NCI-H2171 treated with DMSO at 0.1 percent for 48 hours (cell line): ENCODE results near the gene FRS3.
"Not testable (repeated sequence)": the region's sequence is repeated elsewhere in the genome, so short reads cannot be mapped to it uniquely, and the experiment has no call there.

ENCODE experiments used
- DNase-seq: peaks from one replicate; lab custom pipeline; 2025; lab: John Stamatoyannopoulos, UW

Gene FRS3

GRCh38 chr6:41769376-41769775 lies 10.3 kb downstream of the FRS3 start:
- no peak for DNase-seq

DNA sequence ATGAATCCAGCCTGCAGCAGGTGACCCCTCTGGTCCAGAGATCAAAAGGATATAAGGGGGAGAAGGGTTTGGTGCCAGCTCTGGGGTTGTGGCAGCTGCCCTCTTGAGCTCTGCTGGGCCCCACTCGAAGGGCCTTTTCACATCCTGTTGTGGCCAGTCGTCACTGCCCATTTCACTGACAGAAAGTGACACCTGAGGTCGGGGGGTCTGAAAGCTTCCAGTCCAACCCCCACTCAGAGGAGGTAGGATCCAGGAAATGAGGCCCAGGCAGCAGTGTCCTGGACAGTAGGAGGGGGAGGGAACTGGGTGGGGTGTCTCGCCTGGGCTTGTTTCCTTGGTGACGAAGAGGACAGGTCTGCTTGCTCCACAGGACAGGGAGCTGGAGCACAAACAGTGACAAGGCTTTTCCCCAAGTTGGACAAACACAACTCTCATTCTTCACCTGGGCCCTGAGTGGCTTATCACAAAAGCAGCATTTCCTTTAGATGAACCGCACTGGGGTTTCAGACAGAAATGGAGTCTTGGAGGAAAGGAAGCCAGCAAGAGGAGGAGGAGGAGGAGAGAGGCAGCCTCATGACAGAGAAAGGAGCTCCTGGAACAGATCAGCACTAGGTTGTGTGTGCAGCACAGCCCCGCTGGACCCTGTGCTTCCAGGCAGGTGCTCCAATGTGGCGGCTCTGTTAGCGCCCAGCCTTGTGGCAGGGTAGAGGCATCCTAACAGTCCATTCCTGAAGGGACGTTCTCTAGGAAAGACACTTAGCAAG lies 11.0 kb downstream of the FRS3 start:
- no peak for DNase-seq

GRCh38 chr6:41767112-41767833 lies 12.4 kb downstream of the FRS3 start:
- DNase-seq = no peak

DNA sequence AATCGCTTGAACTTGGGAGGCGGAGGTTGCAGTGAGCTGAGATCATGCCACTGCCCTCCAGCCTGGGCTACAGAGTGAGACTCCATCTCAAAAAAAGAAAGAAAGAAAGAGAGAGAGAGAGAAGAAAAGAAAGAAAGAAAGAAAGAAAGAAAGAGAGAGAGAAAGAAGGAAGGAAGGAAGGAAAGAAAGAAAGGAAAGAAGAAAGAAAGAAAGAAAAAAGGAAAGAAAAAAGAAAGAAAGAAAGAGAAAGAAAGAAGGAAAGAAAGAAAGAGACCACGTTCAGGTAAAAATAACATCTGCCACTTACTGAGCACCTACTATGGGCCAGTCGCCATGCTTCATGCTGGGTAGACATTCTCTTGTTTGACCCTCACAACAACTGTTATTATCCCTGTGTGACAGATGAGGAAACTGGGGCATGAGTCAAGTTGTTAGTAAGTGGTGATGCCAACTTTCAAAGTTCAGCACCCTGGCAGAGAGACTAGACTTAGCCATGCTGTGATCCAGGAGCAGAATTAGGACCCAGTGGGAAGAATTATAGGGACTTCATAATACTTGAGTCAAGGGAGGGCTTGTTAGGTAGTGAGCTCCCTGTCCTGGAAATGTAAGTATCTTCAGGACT lies 13.5 kb downstream of the FRS3 start:
- not testable (repeated sequence) for DNase-seq

DNA sequence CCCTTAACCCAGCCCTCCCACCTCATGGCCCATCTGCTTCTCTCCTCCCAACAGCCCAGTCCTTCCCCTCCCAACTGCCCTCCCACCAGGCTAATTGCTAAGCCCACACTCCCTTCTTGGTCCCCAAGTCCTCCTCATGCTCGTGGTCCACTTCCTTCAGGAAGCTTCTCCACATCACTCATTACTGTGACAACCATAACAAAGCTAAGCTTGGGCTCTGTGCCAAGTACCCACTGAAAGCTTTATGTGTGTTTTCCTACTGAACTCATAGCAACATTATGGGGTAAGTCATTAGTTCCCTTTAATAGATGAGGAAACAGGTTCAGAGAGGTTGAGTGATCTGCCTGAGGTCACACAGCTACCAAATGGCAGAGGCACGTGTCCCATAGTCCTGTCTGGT lies 16.2 kb downstream of the FRS3 start:
- no peak for DNase-seq

DNA sequence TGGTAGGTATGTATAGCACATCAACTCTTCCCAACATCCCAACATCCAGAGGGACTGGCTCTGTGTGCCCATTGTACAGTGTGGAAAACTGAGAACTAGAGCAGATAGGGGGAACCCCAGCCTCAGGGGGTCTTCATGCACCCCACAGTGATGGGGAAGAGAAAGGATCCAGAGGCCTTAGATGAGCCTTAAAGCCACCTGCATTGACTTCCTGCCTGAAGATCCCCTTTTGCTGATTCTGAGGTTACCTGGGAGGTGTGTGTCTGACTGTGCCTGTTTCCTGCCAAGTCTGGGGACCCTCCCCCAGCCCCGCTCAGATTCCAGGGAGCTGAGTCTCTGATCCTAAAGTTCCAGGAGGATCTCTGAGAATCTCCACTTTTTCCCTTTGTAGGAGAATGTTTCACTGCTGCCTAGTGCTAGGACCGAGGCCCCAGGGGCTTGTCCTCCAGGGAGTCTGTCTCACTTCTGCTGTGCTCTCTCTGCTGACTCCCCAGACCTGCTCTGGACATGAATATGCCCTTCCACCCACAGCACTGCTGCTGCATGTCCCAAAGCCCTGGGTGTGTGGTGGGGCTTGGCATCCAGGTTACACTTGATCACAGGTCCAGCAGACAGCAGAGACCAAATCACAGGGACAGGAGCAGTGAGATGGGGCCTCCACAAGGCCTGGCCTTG lies 19.7 kb downstream of the FRS3 start:
- DNase-seq = no peak

DNA sequence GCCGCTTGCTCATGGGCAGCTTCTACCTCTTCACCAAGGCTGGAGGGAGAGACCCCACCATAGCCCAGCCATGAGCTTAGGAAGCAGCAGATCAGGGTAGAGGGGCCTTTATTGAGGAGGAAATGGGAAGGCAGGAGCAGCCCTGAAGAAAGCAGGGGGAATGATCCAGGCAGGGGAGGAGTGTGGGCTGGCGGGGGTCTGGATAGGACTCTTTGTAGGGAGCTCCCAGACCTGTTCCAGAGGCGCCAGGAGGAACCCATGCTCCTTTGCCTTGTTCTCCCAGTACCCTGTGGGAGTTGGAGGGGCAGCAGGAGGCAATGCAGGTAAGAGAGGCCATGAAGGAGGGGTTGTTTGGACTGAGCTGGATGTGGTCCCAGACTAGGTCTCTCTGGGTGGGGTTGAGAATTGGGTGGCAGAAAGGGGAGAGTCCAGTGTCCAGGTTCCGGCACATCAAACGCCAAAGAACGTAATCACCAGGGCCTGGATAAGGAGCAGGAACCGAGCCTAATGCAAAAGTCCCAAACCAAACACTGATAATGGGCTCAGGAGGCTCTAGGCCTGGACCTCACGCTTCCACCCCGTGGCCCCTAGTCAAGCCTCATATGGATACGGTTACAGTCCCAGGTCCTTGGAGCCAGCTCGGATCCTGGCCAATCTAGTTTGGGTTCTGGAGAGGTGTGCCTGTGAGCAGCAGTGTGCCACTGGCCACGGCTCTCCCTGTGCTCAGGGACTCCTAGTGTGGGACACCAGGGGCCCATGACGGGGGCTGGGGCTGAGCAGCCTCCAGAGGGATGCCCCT lies 20.4 kb downstream of the FRS3 start:
- DNase-seq = no peak

DNA sequence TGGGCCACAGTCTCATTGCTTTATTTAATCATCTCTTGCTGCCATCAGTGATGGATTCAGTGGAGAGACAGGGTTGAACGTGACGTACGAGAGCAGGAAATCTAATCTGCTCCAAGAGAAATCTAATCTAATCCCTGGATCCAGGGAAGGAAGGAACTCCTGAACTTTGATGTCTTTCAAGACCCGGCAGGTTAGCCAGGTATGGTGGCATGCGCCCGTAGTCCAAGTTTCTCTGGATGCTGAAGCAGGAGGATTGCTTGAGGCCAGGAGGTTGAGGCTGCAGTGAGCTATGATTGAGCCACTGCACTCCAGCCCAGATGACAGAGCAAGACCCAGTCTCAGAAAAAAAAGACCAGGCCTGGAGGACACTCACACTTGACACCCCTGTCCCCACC lies 21.1 kb downstream of the FRS3 start:
- no peak for DNase-seq

GRCh38 chr6:41757931-41758640 lies 21.6 kb downstream of the FRS3 start:
- no peak for DNase-seq

- DNase-seq = peak; percentile 4
Measured at GRCh38 chr6:41757271-41757670, 22.4 kb downstream of the FRS3 start.

- DNase-seq = no peak
Measured at GRCh38 chr6:41756354-41756753, 23.3 kb downstream of the FRS3 start.

GRCh38 chr6:41755895-41756294 lies 23.8 kb downstream of the FRS3 start:
- DNase-seq = no peak

GRCh38 chr6:41750374-41750773 lies 29.3 kb downstream of the FRS3 start:
- no peak for DNase-seq

DNA sequence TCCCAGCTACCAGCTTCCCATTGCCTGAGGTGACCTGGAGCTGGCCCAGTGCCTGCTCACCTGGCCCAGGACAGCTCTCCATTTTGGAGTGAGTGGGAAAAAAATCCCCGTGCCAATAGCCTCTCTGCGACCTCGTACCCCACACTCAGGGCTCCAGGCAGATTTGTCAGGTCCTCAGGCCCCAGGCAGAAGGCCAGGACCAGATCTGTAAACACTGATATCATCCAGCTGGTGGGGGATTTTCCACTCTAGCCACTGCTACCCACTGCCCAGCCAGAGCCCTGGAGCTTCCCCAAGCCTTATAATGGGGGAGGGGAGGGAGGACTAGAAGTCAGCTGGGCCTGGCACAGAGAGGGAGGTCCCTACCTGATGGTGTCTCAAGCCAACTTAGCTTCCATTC lies 31.2 kb downstream of the FRS3 start:
- DNase-seq = no peak

DNA sequence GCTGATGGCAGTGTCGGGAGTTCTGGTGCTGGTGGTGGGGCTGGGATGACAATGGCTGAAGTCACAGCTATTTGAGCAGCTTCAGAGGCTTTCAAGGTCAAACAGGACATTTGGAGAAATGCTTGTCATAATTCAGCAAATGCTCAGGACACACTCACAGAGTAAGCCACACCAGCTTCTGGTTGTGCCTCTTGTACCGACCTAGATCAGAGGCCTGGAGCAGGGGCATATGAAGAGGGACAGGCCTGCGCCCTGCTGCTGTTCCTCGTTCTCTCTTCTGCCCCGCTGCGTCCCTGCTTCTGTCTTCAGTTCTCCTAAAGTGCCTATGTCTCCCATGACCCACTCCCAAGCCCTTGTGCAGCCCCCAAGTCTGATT lies 31.6 kb downstream of the FRS3 start:
- no peak for DNase-seq

DNA sequence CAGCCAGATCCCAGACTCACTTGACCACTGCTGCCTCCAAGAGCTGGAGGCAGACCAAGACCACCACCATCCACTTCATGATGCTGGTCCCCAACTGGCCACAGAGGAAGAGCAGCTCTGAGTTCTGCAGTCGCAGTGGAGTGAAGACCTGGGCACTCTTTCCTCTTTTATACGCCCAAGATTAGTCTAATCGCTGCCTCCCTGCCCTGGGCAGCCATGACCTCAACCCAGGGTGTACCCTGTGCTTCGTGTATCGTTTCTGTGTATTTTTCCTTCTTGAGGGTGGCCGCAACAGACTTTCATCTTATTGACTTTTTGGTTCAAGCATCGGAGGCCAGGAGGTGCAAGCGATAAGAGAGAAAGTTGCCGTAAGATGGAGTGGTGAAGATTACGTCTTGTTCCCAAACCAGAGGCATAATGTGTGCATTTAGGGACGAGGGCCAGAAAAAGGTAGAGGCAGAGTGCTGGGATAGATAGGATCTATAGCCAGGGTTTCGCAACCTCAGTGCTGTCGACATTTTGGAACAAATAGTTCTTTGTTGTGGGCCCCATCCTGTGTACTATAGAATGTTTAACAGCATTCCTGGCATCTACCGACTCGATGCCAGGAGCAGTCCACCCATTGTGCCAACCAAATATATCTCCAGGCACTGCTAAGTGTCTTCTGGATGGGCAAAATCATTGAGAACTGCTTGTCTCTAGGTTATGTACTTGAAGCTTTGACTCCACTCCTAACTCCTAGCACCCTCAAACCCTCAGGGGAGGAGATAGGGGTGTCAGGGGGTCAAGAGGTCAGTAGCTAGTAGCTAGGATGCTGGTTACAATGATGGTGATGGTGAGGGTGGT lies 32.2 kb downstream of the FRS3 start, which contains the start of gene PGC:
TSS of gene PGC (minus strand) at position 142 of the 846 bp plus-strand sequence. CDS start at position 79, 63 bp downstream.
- no peak for DNase-seq

- DNase-seq = no peak
Measured at GRCh38 chr6:41746107-41746506, 33.6 kb downstream of the FRS3 start.

DNA sequence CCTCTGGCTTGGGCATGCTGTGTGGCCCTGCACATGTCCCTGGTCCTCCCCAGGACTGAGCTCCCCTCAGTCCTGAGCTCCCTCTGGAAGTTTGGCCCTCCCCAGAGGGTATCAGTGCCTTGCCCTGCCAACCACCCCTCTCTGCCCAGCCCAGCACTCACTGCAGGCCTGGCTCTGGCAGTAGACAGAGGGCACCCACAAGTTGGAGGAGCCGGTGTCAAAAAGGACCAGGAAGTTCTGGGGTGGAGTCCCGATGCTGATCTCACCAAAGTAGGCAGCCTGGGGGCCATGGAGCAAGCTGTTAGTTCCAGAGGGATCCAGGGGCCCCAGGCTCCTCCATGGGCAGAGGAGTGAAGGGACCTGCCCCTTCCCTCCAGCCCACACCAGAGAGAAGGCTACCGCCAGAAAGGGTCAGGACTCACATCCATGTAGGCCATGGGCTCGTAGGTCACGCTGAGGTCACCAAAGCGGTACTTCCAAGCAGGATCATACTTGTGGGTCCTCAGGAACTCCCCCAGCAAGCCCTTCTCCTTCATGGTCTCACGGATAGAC lies 35.4 kb downstream of the FRS3 start:
- DNase-seq = no peak

- no peak for DNase-seq
Measured at GRCh38 chr6:41743406-41744235, 36.1 kb downstream of the FRS3 start.
